ENCODE results near the gene TMEM26.

The TMEM26 gene

GRCh38 chr10:61477451-61477850 lies 24.3 kb upstream of the TMEM26 start:
- TF ChIP-seq CTCF (IDR thresholded peaks at IDR 0.05): no peak

DNA sequence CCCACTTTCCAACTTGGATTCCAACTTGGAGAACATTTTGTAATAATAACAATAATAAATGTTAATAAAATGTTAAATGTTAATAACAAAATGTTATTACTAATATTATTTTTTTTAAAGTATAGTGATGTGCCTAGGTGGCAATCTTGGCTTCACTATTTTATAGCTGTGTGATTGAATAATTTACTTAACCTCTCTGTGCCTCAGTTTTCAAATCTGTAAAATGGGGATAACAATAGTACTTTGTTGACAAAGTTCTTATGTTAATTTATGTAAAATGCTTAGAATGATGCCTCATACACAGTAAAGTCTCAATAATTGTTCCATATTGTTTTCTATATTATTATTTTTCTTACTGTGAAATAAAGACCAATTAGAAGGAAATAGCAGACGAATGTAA lies 23.3 kb upstream of the TMEM26 start:
- H3K4me1 ChIP-seq: no peaks in the 10 kb centered on the region
- H3K27me3 ChIP-seq (ENCODE audit: control insufficient read depth, insufficient read depth, low read length): no peaks in the 10 kb centered on the region
- no peaks in the 10 kb centered on the region for H3K36me3 ChIP-seq (ENCODE audit: control insufficient read depth, insufficient read depth, low read length)
- H3K27ac ChIP-seq: no peak overlapping the region
- H3K4me3 ChIP-seq (ENCODE audit: low read depth, low read length): no peak overlapping the region
- H3K4me2 ChIP-seq (ENCODE audit: low read length): no peak overlapping the region
- TF ChIP-seq CTCF (IDR thresholded peaks at IDR 0.05): no peak
- H3K79me2 ChIP-seq: no peaks in the 10 kb centered on the region
- H3K9ac ChIP-seq: no peak overlapping the region
- H2AFZ ChIP-seq: no peak overlapping the region
- no peaks in the 10 kb centered on the region for H3K9me3 ChIP-seq (ENCODE audit: control insufficient read depth, low read length)

More at GRCh38 chr10:61477451-61477850, 24.3 kb upstream of the TMEM26 start:
- no peak overlapping the region for H3K9ac ChIP-seq
- no peaks in the 10 kb centered on the region for H3K4me1 ChIP-seq
- no peak overlapping the region for H3K4me3 ChIP-seq (ENCODE audit: low read depth, low read length)
- H2AFZ ChIP-seq: no peak overlapping the region
- no peaks in the 10 kb centered on the region for H3K27me3 ChIP-seq (ENCODE audit: control insufficient read depth, insufficient read depth, low read length)
- H3K9me3 ChIP-seq (ENCODE audit: control insufficient read depth, low read length): no peaks in the 10 kb centered on the region
- no peak overlapping the region for H3K27ac ChIP-seq
- no peak overlapping the region for H3K4me2 ChIP-seq (ENCODE audit: low read length)
- no peaks in the 10 kb centered on the region for H3K79me2 ChIP-seq
- H3K36me3 ChIP-seq (ENCODE audit: control insufficient read depth, insufficient read depth, low read length): no peaks in the 10 kb centered on the region

GRCh38 chr10:61475449-61475873 lies 22.3 kb upstream of the TMEM26 start:
- Histone ChIP-seq H3K36me3 (ENCODE audit: control insufficient read depth, insufficient read depth, low read length) (no peaks in the 10 kb centered on the region), H3K4me3 (ENCODE audit: low read depth, low read length) (no peak overlapping the region), H3K4me1 (no peaks in the 10 kb centered on the region), H2AFZ (no peak overlapping the region), H3K27me3 (ENCODE audit: control insufficient read depth, insufficient read depth, low read length) (no peaks in the 10 kb centered on the region), H3K9me3 (ENCODE audit: control insufficient read depth, low read length) (no peaks in the 10 kb centered on the region), H3K79me2 (no peaks in the 10 kb centered on the region), H3K9ac (no peak overlapping the region), H3K4me2 (ENCODE audit: low read length) (no peak overlapping the region), H3K27ac (no peak overlapping the region)
- no peak for TF ChIP-seq CTCF (IDR thresholded peaks at IDR 0.05)

DNA sequence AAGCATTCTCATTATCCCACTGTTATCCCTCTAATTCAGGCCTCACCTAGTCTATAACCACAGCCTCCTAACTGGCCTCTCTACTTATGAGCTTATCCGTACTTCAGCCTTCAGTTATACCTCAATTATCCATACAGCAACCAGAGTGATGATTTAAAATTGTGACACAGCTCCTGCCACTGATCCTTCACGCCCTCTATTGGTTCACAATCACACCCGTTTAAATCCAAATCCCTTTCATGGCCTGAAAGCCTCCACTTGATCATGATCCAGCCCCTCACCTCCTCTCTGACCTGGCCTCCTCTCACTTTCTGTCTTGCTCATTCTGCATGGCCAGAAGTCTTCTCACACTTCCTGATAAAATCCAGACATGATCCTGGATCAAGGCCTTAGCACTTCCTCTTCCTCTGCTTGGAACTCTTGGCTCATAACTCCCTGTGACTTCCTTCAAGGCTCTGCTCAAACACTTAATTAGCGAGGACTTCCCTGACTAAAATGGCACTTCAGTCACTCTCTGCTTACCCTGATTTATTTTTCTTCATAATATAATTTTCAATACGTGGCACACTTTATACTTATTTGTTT lies 19.0 kb upstream of the TMEM26 start:
- Histone ChIP-seq H3K27me3 (ENCODE audit: control insufficient read depth, insufficient read depth, low read length) (no peaks in the 10 kb centered on the region), H3K9me3 (ENCODE audit: control insufficient read depth, low read length) (no peaks in the 10 kb centered on the region), H3K79me2 (no peaks in the 10 kb centered on the region), H3K4me3 (ENCODE audit: low read depth, low read length) (no peak overlapping the region), H3K4me2 (ENCODE audit: low read length) (no peak overlapping the region), H2AFZ (no peak overlapping the region), H3K4me1 (no peaks in the 10 kb centered on the region), H3K9ac (no peak overlapping the region), H3K36me3 (ENCODE audit: control insufficient read depth, insufficient read depth, low read length) (no peaks in the 10 kb centered on the region), H3K27ac (no peak overlapping the region)
- TF ChIP-seq CTCF (IDR thresholded peaks at IDR 0.05): no peak

DNA sequence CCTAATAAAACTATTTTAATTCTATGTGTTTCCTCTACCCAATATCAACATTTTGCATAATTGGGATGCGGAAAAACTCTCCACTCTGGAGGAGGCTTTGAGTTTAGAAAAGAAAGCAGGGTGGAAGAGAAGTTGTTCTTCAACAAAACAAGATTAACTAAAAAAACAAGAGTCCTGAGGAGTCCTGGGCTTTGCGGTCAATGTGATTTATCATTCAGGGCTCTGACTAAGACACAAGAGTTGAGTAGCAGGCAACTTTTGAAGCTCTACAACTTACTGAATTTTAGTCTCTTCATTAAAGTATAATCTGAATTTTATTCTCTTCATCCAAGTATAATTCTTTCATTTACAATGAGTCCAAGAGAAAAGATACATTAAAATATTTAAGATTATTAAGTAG lies 18.3 kb upstream of the TMEM26 start:
- TF ChIP-seq CTCF (IDR thresholded peaks at IDR 0.05): no peak
- Histone ChIP-seq H3K9me3 (ENCODE audit: control insufficient read depth, low read length) (no peaks in the 10 kb centered on the region), H3K79me2 (no peaks in the 10 kb centered on the region), H3K27ac (no peak overlapping the region), H3K9ac (no peak overlapping the region), H3K4me3 (ENCODE audit: low read depth, low read length) (no peak overlapping the region), H3K36me3 (ENCODE audit: control insufficient read depth, insufficient read depth, low read length) (no peaks in the 10 kb centered on the region), H3K4me1 (no peaks in the 10 kb centered on the region), H3K4me2 (ENCODE audit: low read length) (no peak overlapping the region), H3K27me3 (ENCODE audit: control insufficient read depth, insufficient read depth, low read length) (no peaks in the 10 kb centered on the region), H2AFZ (no peak overlapping the region)

All from parathyroid adenoma (tissue), 2 donors.